Measurements from ENCODE around the gene RDH12.

The RDH12 gene

DNA sequence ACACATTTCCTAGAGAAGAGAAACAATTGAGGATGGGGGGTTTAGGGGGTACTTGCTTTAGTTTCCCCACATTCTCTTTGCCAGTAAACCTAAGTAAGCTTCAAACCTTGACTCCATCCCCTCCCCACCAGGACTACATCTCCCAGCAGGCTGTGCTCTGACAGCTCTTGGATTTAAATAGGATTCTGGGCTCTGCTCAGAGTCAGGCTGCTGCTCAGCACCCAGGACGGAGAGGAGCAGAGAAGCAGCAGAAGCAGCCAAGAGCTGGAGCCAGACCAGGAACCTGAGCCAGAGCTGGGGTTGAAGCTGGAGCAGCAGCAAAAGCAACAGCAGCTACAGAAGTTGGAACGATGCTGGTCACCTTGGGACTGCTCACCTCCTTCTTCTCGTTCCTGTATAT is 20.6 kb downstream of the RDH12 start:
- no peak for TF ChIP-seq MAX (IDR thresholded peaks at IDR 0.05; ENCODE audit: low read depth, low read length)
- no peak for TF ChIP-seq POLR2A (IDR thresholded peaks at IDR 0.05; ENCODE audit: extremely low read depth, insufficient read length)
- TF ChIP-seq, protein P1, sequence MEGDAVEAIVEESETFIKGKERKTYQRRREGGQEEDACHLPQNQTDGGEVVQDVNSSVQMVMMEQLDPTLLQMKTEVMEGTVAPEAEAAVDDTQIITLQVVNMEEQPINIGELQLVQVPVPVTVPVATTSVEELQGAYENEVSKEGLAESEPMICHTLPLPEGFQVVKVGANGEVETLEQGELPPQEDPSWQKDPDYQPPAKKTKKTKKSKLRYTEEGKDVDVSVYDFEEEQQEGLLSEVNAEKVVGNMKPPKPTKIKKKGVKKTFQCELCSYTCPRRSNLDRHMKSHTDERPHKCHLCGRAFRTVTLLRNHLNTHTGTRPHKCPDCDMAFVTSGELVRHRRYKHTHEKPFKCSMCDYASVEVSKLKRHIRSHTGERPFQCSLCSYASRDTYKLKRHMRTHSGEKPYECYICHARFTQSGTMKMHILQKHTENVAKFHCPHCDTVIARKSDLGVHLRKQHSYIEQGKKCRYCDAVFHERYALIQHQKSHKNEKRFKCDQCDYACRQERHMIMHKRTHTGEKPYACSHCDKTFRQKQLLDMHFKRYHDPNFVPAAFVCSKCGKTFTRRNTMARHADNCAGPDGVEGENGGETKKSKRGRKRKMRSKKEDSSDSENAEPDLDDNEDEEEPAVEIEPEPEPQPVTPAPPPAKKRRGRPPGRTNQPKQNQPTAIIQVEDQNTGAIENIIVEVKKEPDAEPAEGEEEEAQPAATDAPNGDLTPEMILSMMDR (IDR thresholded peaks at IDR 0.05; ENCODE audit: low read depth, low read length) = no peak
- TF ChIP-seq MYC (IDR thresholded peaks at IDR 0.05; ENCODE audit: low read depth, low read length) = no peak
- no peak overlapping the region for H3K4me3 ChIP-seq (ENCODE audit: low read depth, low read length)
- no peak for DNase-seq (ENCODE audit: low read depth)

DNA sequence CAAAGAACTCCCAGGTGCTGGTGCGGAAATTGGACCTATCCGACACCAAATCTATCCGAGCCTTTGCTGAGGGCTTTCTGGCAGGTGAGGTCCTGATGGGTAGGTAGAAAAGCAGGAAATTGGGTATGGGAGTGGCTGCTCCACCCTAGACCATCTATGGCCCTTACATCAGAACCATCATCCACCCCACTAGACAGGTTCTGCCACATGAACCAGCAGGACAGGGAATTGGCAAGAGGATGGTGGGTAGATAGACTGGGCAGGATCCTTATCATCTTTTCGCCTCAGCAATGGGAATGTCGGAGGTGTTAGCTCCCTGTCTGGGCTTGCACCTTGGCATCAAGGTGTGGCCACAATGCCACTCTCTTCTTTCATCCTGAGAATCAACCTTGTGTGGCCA is 23.5 kb downstream of the RDH12 start:
- TF ChIP-seq POLR2A (IDR thresholded peaks at IDR 0.05; ENCODE audit: extremely low read depth, insufficient read length) = no peak
- no peak for TF ChIP-seq MAX (IDR thresholded peaks at IDR 0.05; ENCODE audit: low read depth, low read length)
- TF ChIP-seq MYC (IDR thresholded peaks at IDR 0.05; ENCODE audit: low read depth, low read length) = no peak
- TF ChIP-seq, protein P1 (IDR thresholded peaks at IDR 0.05; ENCODE audit: low read depth, low read length) = no peak

DNA sequence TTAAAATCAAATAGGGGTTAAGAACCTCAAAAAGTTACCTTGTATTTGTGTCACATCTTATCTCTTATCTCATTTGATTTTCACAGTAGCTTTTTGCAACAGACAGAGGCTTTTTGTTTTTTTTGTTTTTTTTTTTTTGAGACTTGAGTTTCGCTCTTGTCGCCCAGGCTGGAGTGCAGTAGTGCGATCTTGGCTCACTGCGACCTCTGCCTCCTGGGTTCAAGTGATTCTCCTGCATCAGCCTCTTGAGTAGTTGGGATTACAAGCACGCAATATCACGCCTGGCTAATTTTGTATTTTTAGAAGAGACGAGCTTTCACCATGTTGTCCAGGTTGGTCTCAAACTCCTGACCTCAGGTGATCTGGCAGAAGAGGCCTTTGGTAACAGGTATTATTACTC is 25.7 kb downstream of the RDH12 start:
- DNase-seq (ENCODE audit: low read depth) = no peak
- no peak overlapping the region for H3K4me3 ChIP-seq (ENCODE audit: low read depth, low read length)
- TF ChIP-seq MAX (IDR thresholded peaks at IDR 0.05; ENCODE audit: low read depth, low read length) (no peak), POLR2A (IDR thresholded peaks at IDR 0.05; ENCODE audit: extremely low read depth, insufficient read length) (no peak), MYC (IDR thresholded peaks at IDR 0.05; ENCODE audit: low read depth, low read length) (no peak)
- TF ChIP-seq, protein P1 (IDR thresholded peaks at IDR 0.05; ENCODE audit: low read depth, low read length) = no peak

More for the DNA sequence above, 23.5 kb downstream of the RDH12 start:
- no peak overlapping the region for H3K4me3 ChIP-seq (ENCODE audit: low read depth, low read length)
- no peak for DNase-seq (ENCODE audit: low read depth)

DNA sequence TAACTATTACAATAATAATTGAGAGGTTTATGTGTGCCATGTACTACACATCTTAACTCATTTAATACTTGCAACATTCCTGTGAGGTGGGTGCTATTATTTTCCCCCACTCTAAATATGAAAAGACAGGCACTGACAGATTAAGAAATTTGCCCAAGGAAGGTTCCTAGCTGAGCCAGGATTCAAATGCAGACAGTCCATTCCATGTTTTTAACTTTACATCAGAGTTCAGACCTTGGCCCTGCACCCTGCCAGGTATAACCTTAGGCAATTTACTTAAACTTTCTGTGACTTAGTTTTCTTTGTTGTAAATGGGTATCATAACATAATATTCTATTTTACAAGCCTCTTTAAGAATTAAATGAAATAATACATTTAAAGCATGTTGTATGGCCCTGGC is 26.6 kb downstream of the RDH12 start:
- H3K4me3 ChIP-seq (ENCODE audit: low read depth, low read length) = no peak overlapping the region
- DNase-seq (ENCODE audit: low read depth) = no peak
- TF ChIP-seq MAX (IDR thresholded peaks at IDR 0.05; ENCODE audit: low read depth, low read length) (no peak), MYC (IDR thresholded peaks at IDR 0.05; ENCODE audit: low read depth, low read length) (no peak), POLR2A (IDR thresholded peaks at IDR 0.05; ENCODE audit: extremely low read depth, insufficient read length) (no peak)
- TF ChIP-seq, protein P1 (IDR thresholded peaks at IDR 0.05; ENCODE audit: low read depth, low read length) = no peak

DNA sequence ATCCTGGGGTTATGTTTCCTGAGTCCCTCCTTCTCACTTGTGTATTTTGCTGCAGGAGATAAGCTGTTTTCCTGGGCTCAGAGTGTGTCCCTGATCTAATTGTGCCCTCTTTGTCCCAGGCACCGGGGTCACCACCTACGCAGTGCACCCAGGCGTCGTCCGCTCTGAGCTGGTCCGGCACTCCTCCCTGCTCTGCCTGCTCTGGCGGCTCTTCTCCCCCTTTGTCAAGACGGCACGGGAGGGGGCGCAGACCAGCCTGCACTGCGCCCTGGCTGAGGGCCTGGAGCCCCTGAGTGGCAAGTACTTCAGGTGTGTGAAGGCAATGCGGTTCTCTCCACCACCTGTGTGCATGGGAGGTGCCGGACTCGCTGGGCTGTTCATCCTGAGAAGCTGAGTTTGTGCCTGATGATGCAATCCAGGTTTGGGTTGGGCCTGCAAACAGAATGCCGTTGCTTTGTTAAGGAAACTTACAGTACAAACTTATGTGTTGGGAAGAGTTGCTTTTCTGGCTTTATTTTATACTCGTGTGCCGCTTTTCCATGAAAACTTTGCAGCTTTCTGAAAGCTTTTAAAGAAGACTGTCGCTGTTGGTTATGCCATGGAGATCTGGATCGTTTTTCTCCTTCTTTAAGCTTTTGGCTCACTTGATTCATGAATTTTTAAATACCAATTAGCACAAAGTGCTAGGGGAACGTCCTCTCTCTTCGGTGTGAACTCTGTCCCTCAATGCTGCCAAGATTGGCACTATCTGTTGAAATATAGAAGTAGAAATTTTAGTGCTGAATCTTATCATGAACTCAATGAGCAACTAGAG is 27.6 kb downstream of the RDH12 start:
- no peak for TF ChIP-seq MAX (IDR thresholded peaks at IDR 0.05; ENCODE audit: low read depth, low read length)
- TF ChIP-seq, protein P1 (IDR thresholded peaks at IDR 0.05; ENCODE audit: low read depth, low read length) = no peak
- no peak for TF ChIP-seq POLR2A (IDR thresholded peaks at IDR 0.05; ENCODE audit: extremely low read depth, insufficient read length)
- no peak for TF ChIP-seq MYC (IDR thresholded peaks at IDR 0.05; ENCODE audit: low read depth, low read length)

More for the DNA sequence above, 27.6 kb downstream of the RDH12 start:
- DNase-seq (ENCODE audit: low read depth) = no peak
- H3K4me3 ChIP-seq (ENCODE audit: low read depth, low read length) = no peak overlapping the region
